Measurements from ENCODE around the gene FCRL2.

FCRL2 gene

DNA sequence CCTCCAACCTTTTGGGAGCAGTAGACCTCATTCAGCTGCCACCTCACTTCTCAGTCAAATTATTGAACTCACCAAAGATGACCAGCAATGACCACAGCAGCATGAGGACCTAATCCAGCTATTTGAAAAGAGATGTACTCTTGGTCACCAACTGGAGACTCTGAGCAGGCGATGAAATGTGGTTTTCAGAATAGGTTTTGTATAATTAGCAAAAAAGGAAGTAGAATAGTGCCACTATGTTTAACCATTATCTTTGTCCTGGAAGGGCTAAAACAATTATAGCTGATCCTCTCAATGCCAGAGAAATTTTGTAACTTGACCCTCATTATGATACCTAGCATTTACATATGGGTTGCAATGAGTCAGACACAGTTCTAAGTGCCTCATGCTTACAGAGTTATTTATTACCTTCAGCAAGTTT, at the start of gene FCRL2:
TSS of gene FCRL2 (minus strand) at position 162 of the 421 bp plus-strand sequence. CDS start at position 103, 59 bp downstream.
- no peak for DNase-seq

GRCh38 chr1:157820299-157820698, 43.4 kb upstream of the FCRL2 start:
- DNase-seq = no peak

GRCh38 chr1:157819896-157820295, 43.0 kb upstream of the FCRL2 start, which contains the start of gene FCRL1:
TSS of gene FCRL1 (minus strand) at chr1:157820120. CDS start at chr1:157820037, 83 bp downstream.
- DNase-seq = no peak

GRCh38 chr1:157819215-157819614, 42.3 kb upstream of the FCRL2 start:
- DNase-seq = no peak

DNA sequence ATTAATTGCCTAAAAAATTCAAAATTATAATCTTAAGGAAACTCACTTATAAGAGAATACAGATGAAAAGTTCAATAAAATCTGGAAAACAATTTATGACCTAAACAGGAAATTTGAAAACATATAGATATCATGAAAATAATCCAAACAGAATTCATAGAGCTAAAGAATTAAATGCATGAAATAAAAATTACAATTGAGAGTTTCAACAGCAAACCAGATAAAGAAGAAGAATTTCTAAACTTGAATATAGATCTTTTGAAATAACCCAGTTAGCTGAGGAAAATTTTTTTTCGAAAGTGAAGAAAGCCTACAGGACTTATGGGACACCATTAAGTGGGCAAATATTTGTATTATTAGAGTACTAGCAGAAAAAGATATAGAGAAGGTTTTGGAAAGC, 36.3 kb upstream of the FCRL2 start:
- DNase-seq = no peak

- DNase-seq = no peak
Measured at GRCh38 chr1:157806431-157807149, 29.7 kb upstream of the FCRL2 start.

GRCh38 chr1:157803851-157804250, 26.9 kb upstream of the FCRL2 start:
- no peak for DNase-seq

GRCh38 chr1:157799996-157800395, 23.1 kb upstream of the FCRL2 start:
- DNase-seq = no peak

DNA sequence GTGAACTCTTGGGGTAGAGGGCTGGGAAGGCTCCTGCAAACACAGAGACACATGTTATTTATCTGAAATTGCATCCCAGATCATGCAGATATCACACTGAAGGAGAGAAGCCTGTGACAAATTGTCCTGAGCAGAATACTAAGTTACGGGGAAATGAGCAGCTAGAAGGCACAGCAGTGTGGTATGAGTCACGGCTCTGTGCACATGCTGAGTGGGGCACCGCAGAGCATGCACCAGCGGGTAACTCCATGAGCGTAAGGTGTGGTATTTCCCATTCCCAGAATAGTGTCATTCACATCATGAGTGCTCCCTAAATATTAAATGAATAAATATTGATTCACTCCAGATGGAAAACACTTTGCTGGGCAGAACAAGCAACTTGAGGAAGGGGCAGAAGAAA, 21.3 kb upstream of the FCRL2 start:
- DNase-seq = no peak

DNA sequence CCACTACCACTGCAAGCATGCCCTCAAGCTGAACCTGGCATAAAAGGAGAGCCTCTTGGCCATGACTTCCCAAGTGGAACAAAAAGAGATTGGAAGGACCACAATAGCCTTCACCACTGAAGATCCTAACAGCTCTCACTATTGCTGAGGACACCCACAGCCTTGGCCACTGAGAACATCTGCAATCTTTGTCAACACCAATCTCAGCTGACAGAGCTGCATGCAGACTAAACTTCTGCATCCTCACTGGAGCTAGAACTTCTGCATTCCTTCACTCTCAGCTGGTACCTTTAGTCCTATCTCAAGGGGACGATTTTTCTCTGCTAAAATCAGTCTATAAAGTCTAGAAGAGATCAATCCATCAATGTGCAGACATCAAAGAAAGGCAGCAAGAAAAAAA, 8.3 kb upstream of the FCRL2 start:
- DNase-seq = no peak

- DNase-seq = no peak
Measured at GRCh38 chr1:157784801-157785200, 7.9 kb upstream of the FCRL2 start.

GRCh38 chr1:157782931-157783330, 6.0 kb upstream of the FCRL2 start:
- DNase-seq = no peak

DNA sequence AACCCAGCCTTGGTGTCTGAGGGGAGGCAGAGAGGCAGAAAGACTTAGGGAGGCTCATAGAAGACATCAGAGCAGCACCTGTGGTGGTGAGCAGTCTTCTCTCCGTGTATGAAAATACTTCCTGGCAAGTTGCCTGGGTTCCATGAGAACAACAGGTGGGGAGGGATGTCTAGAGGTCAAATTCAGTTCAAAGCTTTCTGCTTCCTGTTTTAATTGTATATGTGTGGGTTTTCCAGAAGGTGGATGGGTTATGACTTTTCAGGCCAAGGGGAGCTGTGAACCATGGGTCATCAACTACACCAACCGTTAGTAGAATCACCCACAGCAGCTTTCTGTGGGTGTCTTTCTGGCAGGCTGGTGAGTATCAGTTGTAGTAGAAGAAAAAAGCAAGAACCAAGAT, 4.1 kb upstream of the FCRL2 start:
- no peak for DNase-seq

GRCh38 chr1:157775101-157775870, 1.6 kb downstream of the FCRL2 start:
- DNase-seq = no peak

- no peak for DNase-seq
Measured at GRCh38 chr1:157774412-157774811, 2.5 kb downstream of the FCRL2 start.

DNA sequence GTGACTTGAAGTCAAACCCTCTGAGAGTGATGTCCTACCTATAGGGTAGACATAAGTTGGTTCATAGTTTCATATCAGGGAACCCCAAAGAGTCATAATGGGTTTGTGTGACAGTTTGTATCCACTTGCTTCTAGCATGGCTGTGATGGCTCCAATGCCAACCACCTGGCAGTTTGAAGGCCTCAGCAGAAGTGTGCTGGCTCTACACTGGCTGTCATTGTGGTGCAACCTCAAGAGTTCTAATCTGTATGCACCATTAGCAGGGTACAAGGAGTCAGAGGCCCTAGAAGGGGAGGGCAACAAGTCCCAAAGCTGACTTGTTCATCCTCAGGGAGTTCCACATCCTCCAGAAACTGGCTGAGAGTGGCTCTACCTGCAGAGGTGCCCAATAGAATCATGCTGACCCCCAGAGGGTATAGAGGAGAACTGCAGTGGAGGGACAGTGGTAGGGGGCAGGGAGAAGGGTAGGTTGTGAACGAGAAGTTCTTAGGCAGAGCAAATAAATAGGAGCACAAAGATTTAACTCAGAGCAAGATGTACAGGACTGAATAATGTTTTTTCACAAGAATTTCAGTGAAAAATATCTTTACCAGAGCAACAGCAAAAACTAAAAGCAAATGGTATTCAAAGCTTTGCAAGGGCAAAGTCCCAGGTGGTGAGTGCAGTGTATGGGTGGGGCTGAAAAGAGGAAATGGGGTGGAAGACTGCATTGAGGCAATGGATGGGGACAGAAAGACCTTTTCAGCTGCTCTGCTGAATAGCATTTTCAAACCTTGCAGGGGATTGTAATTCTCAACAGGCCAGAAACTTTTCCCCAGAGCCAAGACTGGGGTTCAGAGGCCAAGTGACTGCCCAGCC, 3.2 kb downstream of the FCRL2 start:
- peak; percentile 14 for DNase-seq

- no peak for DNase-seq
Measured at GRCh38 chr1:157771661-157772425, 5.1 kb downstream of the FCRL2 start.

DNA sequence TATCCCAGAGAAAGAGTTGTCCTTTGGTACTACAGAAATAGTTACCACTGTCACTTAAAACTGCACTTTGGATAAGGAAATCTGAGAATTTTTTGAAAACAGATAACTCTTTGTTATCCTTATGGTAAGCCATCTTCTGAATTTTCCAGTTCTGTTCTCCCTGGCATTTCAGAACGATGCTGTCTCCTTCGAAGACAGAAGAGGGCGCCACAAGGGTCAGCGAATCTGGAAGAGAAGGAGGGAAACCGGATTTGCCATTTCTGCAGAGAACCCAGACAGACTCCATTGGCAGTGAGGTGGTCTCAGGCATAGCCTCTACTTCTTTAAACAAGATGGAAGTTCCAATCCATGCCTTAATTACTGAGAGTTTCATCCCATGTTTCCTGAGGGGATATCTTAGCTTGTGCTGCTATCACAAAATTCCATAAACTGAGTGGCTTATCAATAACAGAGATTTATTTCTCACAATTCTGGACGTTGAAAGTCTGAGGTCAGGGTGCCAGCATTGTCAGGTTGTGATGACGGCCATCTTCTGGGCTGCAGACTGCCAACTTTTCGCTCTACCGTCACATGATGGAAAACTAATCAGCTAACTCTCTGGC, 6.4 kb downstream of the FCRL2 start:
- no peak for DNase-seq

GRCh38 chr1:157766792-157767191, 10.1 kb downstream of the FCRL2 start:
- no peak for DNase-seq

- DNase-seq = no peak
Measured at GRCh38 chr1:157758018-157758417, 18.9 kb downstream of the FCRL2 start.

- no peak for DNase-seq
Measured at GRCh38 chr1:157753611-157754010, 23.3 kb downstream of the FCRL2 start.

DNA sequence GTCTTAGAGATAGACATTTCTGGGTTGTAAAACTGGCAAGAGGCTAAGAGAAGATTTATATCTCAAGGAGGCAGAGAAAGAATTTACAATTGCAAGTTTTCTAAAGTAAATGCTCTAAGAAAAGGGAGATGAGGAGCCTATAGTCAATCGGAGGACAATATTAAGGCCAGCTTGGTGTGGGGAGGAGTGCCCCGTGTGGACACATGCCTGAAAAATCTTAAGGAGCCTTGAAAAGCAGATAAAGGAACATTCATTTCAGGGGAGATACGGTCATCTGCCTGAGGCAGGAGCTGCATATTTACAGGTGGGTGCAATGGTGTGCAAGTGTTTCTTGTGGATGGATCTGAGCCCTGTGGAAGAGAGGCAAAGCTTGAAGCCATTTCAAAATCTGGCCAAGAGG, 25.6 kb downstream of the FCRL2 start:
- no peak for DNase-seq
